Measurements from ENCODE around the gene HOXD12.

HOXD12 gene

DNA sequence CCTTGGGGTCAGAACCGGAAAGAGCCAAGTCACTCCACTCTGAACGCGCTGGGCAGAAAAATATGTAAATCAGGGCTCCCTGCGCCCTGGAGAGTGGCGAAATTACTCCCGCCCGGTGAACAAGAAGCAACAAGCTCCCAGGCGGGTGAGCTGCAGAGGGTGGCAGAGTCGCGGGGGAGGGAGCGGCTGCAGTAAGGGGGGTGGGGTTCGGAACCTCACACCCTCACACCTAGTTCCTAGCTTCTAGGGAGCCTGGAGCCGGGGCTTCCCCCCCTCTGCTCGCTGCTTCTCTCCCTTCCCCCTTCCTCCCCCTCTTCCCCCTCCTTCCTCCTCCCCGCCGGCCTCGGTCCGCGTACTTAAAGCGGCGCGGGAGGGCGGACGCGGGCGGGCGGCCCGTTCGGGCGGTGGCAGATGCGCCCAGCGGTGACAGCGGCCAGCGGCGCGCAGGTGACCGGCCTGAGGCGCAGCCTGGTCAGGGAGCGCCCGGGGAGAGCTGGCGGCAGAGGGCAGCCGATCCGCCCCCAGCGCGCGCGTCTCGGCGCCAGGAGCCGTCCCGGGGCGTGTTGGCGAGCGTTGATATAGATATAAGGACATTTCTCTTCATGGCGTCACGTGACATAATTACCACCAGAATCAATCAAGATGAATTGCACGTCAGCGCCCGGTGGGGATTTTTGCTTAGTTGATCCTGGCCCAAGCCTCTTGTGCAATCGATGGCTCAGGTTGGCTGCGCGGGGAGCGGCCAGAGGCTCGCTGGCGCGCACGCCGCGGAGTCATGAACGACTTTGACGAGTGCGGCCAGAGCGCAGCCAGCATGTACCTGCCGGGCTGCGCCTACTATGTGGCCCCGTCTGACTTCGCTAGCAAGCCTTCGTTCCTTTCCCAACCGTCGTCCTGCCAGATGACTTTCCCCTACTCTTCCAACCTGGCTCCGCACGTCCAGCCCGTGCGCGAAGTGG, 7.3 kb downstream of the HOXD12 start, which contains the start of gene HOXD11:
HOXD11 (plus strand) TSS at position 700 of the 959 bp plus-strand sequence; CDS start at position 776, 76 bp downstream.
- no peak for DNase-seq (ENCODE audit: low read depth)

- no peak for DNase-seq (ENCODE audit: low read depth)
Observed at GRCh38 chr2:176107731-176108181, 8.2 kb downstream of the HOXD12 start.

DNA sequence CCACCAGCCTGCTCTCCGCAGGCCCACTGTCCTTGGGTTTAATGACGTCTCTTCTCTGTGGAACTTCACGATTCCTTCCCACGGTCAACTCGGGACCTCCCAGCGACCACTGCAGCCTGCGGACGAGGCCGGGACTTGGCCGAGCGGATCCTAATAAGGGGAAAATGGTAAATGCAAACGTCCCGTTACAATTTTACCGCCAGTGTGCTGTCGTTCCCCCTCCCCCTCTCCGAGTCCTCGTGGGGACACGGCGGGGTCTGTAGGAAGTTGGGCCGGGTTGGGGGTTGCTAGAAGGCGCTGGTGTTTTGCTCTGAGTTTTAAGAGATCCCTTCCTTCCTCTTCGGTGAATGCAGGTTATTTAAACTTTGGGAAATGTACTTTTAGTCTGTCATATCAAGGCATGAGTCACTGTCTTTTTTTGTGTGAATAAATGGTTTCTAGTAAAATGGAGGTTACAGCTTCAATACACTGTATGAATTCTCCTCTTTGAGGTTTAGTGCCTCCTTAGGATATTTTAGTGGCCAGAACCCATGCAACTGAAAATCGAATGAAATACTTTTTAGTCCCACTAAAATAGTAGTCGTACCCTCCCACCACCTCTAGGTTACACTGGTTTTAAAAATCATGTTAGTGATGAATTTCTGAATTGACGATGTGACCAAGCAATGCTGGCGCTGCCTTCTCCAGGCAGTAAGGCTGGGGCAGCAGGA, 9.8 kb downstream of the HOXD12 start:
- DNase-seq (ENCODE audit: low read depth): no peak

GRCh38 chr2:176109946-176110345, 10.4 kb downstream of the HOXD12 start:
- no peak for DNase-seq (ENCODE audit: low read depth)

DNA sequence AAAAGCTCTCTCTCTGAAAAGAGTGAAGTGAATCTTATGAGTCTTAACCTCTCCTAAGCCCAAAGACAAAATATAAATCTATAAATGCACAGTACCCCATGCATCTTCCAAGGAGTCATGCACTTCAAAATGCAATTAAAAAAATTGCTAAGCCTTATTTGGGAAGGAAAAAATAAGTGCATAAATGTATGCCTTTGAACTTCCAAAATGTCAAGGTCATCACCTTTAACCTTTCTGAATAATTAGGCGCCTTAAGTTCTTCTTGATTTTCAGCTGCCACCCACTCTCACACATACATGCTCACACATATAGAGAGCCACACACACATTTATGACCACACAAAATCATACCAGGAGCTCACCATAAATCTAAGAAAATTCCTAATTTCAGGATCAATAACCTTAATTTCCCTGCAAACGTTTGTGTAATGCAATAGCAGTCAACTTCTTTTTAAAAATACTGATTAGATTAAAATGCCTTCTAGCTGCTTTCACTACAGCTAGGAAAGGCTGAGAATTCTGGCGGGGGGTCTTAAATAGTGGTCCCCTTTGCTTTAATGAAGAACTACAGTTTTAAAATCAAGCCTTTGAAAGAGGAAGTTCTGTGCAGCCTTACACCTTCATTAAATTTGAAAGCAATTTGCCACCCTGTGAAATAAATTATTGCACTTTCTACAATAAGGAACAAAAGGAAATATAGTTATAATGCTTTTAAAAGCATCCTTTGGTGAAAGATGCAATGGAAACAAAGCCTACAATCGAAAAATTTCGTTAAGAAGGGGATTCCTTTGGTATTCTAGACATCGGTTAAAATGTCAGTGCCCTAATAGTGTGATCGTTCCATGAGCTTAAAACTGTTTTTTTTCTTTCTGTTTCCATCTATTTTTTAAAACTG, 11.1 kb downstream of the HOXD12 start:
- no peak for DNase-seq (ENCODE audit: low read depth)

- DNase-seq (ENCODE audit: low read depth): no peak
Observed at GRCh38 chr2:176111309-176111663, 11.7 kb downstream of the HOXD12 start.

DNA sequence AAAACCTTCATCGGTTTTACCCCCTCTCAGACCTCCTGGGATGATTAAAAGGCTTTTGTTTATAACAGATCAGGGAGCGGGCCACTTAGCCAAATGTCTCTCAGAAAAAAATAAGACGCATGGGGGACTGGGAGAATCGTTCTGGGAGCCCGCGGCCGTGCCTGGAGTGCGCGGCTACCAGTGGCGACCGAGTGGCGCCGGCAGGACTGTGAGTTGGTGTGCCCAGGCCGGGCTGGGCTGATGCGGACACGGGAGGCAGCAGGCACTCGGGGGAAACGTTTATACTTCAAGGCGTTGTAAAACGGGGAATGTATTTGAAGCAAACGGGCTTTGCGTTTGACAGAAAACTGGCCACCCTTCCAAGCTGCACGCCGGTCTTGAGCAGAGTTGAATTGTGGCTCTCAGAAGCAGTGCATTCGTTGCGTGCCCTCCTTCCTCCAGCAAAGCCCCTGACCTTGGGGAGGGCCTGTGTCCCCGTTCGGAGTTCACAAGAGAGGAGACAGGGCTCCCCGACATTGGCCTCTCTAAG, 12.3 kb downstream of the HOXD12 start:
- no peak for DNase-seq (ENCODE audit: low read depth)

DNA sequence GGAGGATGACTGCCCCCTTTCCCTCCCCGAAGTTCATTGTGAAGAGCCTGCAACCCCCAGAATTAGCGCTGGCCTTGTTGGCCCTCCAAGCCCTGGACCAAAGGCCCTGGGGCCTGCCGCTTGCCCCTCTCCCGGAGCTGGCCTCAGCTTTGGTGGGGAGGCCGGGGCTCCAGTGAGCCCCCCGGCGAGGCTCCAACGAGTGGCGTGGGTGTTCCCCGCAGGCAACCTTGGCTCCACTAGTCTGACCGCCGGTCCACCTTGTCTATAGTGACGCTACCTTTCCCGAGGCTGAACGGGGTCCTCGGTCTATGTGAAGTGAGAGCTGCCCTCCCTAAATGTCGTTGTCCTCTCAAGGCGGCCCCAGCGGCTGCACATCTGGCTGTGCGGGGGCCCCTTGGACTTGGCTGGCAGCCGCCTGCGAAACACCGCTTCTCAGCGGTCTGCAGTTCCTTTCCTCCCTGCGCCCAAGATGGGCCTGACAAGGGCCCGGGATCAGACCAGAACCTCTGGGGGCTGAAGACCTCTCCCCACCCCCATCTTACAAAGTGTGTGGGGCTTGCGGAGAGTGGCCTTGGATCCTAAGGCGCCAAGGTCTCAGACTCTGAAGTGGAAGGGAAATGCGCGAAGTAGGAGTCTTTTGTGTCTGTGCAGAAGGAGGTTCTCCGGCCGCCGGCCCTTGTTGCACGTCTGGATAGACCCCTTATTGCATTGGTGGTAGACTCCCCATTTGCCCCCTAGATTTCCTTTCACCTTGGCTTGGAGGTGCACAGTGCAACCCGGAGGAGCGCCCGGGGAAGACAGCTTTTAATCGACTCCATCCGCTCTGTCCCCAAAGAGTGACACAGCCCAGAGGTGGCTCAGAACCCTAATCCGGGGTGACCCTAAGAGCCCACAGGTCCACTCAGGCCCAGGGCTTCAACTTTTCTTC, 13.0 kb downstream of the HOXD12 start:
- DNase-seq (ENCODE audit: low read depth): no peak

DNA sequence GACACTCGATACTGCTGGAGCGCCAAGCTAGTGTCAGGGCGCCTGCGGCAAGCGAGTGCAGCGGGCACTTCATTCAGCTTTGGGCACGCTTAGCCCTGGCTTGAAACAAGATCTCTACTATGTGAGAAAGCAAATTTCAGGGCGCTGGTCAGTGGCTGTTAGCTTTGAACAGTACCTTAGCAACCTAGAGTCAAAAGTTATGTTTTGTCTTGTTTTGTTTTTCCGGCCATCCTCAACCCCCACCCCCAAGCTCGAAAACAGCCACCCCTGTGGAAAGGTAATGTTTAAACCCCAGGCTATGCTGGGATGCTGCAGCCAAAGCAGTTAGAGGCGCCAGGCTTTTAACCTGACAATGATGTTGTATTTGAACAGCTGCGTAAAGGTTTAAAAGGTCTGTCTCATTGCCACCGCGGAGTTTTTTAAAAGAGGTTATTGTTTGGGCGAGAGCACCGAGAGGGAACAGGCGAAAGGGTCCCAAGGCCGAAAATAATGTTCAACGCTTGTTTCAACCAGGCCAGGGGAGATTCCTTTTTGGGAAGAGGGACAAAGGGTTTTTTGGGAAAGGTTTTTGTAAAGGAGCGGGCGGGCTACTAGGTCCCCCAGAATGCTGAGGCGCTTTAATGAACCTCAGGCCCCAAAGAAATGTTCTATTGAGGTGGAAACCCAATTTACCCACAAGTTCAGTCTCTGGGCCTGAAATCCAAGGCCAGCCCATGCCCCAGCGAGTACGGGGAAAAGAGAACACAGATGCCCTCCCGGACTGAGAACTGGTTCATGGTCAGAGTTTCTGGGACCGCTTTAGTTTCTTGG, 14.7 kb downstream of the HOXD12 start:
- DNase-seq (ENCODE audit: low read depth): no peak

GRCh38 chr2:176114930-176115625, 15.5 kb downstream of the HOXD12 start:
- DNase-seq (ENCODE audit: low read depth): no peak

- no peak for DNase-seq (ENCODE audit: low read depth)
Observed at GRCh38 chr2:176115883-176116813, 16.6 kb downstream of the HOXD12 start, which contains the start of gene HOXD10. TSS of gene HOXD10 (plus strand) at chr2:176116778. CDS start at chr2:176116834, 56 bp downstream.

- DNase-seq (ENCODE audit: low read depth): no peak
Observed at GRCh38 chr2:176117162-176117822, 17.7 kb downstream of the HOXD12 start.

DNA sequence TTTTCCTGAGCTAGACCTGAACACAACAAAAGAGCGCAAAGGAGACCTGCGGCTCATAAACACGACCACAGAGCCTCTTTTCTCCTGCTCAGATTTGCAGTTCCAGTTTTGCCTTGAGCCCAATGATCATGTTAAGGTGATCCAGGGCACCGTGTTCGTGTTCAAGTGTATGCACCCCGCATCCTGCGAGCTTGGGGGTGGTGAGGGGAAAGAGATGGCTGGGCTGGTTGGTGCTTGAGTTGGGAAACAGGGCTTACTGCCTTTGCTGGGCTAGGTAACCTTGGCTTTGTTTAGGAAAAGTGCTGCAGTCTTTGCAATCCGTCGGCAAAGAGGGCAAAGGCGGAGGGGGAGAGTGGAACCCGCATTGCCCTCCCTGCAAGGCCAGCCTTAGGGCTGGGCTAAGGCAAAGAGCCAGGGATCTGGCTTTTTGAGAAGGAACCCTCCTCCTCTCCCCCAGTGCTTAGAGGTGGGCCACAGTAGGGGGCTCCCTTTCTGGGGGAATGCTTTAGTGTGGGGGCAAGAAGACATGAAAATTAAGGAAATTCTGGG, 18.3 kb downstream of the HOXD12 start:
- DNase-seq (ENCODE audit: low read depth): no peak

DNA sequence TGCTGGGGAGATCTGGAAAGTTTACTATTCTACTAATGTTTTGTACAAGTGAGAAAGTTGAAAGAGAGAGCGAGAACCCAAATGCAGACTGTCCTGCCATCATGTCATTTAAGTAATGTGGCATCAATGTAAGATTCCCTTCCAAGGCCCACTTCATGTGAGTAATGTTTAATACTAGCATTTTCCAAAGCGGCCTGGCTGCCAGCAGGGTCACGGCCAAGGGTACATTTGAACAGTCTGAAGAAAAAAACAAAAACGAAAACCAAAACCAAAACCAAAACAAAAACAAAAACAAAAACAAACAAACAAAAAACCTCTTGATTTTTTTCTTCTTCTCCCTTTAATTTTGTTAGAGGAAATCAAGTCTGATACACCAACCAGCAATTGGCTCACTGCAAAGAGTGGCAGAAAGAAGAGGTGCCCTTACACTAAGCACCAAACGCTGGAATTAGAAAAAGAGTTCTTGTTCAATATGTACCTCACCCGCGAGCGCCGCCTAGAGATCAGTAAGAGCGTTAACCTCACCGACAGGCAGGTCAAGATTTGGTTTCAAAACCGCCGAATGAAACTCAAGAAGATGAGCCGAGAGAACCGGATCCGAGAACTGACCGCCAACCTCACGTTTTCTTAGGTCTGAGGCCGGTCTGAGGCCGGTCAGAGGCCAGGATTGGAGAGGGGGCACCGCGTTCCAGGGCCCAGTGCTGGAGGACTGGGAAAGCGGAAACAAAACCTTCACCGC, 19.2 kb downstream of the HOXD12 start:
- DNase-seq (ENCODE audit: low read depth): no peak

DNA sequence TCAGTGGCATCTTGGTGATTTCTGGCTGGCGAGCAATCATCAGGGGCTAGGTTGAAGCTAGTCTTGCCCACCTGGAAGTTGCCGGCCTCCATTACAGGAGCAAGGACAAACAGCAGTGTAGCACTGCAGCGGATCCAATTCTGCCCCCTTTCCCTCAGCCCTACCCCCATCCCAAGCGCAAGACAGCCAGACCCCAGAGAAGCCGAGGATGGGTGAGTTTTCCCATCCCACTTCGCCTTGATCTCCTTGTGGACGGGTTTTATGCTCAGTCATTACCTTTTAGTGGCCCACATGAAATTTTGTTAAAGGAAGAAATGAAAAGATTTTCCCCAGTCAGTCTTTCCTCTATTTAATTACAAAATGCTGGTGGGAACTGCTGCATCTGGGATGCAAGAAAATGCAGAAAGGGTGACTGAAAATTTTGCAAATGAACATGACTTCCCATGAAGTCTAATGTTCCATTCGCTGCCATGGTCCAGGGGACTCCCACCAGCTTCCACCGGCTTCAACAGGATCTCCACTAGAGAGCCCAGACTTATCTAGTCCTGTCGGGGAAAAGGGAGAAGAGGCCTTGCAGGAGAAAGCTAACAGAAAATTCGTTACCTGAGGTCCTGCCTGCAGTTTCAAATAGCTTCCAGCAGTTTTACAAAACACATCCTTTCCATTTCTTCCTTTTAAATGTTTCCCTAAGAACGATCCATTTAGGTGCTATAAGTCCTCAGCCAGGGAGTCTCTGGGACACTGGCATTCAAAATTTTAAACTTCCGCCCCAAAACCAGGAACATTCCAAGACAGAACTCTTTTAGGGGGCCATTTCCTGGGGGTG, 21.0 kb downstream of the HOXD12 start:
- no peak for DNase-seq (ENCODE audit: low read depth)
